CD4-positive, alpha-beta memory T cell (primary cell): Measurements from ENCODE around the gene ENPP1. TPM values are rescaled to one million over a fixed set of nuclear protein-coding genes. Genes with fewer than 3 reads are reported as not detected.

Experiments used
- CTCF ChIA-PET: fragments of 350-600 bp; sonication (Branson Sonifier 250); formaldehyde crosslinking; loops from one replicate; lab custom pipeline; 2021; ENCODE audit warnings: inconsistent platforms; ENCODE audit not compliant: partially characterized antibody; lab: Charles Lee
- POLR2A ChIA-PET: fragments of 350-600 bp; sonication (Branson Sonifier 250); formaldehyde crosslinking; loops from one replicate; lab custom pipeline; 2021; ENCODE audit not compliant: partially characterized antibody; lab: Charles Lee
- DNase-seq, 5 donors: peaks; one replicate each; pipeline versions ENCODE4 v3.0.0 to v3.0.0-alpha.2; 2020 to 2022; ENCODE audit warnings: mixed read lengths in 1 of 5
- H3K27ac ChIP-seq: one replicate; pipeline ENCODE4 v1.7.0; 2013; ENCODE audit warnings: low read depth, low read length
- H3K27me3 ChIP-seq: 2 replicates; pipeline ENCODE4 v1.7.0; 2013; ENCODE audit warnings: mild to moderate bottlenecking, low read length, moderate library complexity; ENCODE audit not compliant: insufficient read depth
- H3K36me3 ChIP-seq: 2 replicates; pipeline ENCODE4 v1.7.0; 2013; ENCODE audit warnings: mild to moderate bottlenecking, low read length, moderate library complexity; ENCODE audit not compliant: insufficient read depth
- H3K4me1 ChIP-seq: 2 replicates; pipeline ENCODE4 v1.7.0; 2013; ENCODE audit warnings: mild to moderate bottlenecking, low read length, moderate library complexity; ENCODE audit not compliant: insufficient read depth
- H3K4me3 ChIP-seq, 2 donors: one replicate each; pipeline ENCODE4 v1.7.0; 2013; ENCODE audit warnings: low read length in 2 of 2, mild to moderate bottlenecking in 1 of 2
- H3K9me3 ChIP-seq, 2 donors: one replicate each; pipeline ENCODE4 v1.7.0; 2013; ENCODE audit warnings: low read length in 2 of 2, control low read depth in 1 of 2; ENCODE audit not compliant: control insufficient read depth in 1 of 2
- H3K27ac Mint-ChIP-seq, 7 donors: one replicate each; pipeline ENCODE4 v1.8.0; 2020 to 2021; ENCODE audit warnings: mixed read lengths in 7 of 7, mild to moderate bottlenecking in 6 of 7, inconsistent platforms in 3 of 7, moderate library complexity in 3 of 7
- H3K27me3 Mint-ChIP-seq, 2 donors: one replicate each; pipeline ENCODE4 v1.8.0; 2020 to 2021; ENCODE audit warnings: mixed read lengths in 2 of 2
- H3K36me3 Mint-ChIP-seq, 2 donors: one replicate each; pipeline ENCODE4 v1.8.0; 2020 to 2021; ENCODE audit warnings: mixed read lengths in 2 of 2, inconsistent platforms in 1 of 2, mild to moderate bottlenecking in 1 of 2
- H3K4me1 Mint-ChIP-seq, 4 donors: one replicate each; pipeline ENCODE4 v1.8.0; 2020 to 2021; ENCODE audit warnings: mixed read lengths in 4 of 4, mild to moderate bottlenecking in 1 of 4
- H3K4me3 Mint-ChIP-seq, 8 donors: one replicate each; pipeline ENCODE4 v1.8.0; 2020 to 2021; ENCODE audit warnings: mixed read lengths in 8 of 8, mild to moderate bottlenecking in 7 of 8, moderate library complexity in 6 of 8, inconsistent platforms in 3 of 8
- H3K9me3 Mint-ChIP-seq, 8 donors: one replicate each; pipeline ENCODE4 v1.8.0; 2020 to 2021; ENCODE audit warnings: mixed read lengths in 8 of 8, mild to moderate bottlenecking in 5 of 8, inconsistent platforms in 3 of 8, moderate library complexity in 1 of 8
- intact Hi-C: fragments of 100-400 bp; cut with micrococcal nuclease; formaldehyde crosslinking; loops from one replicate; pipeline ENCODE4 v1.15.1; 2023
- polyA plus RNA-seq, 2 donors: library from polyadenylated mRNA; unstranded; fragments of 300-500 nt; fragmentation: Illumina TruSeq; gene quantifications; one replicate each; pipeline ENCODE4 v1.2.3, GENCODE V29; 2021
- total RNA-seq, 2 experiments: library from RNA; stranded (reverse); gene quantifications; one replicate each; pipeline ENCODE4 v1.2.3, GENCODE V29; 2021

Gene ENPP1
- total and polyA plus RNA-seq, 4 experiments from 2014 or later: 0.03 to 0.52 (median 0.11) TPM; not detected in 1

DNA sequence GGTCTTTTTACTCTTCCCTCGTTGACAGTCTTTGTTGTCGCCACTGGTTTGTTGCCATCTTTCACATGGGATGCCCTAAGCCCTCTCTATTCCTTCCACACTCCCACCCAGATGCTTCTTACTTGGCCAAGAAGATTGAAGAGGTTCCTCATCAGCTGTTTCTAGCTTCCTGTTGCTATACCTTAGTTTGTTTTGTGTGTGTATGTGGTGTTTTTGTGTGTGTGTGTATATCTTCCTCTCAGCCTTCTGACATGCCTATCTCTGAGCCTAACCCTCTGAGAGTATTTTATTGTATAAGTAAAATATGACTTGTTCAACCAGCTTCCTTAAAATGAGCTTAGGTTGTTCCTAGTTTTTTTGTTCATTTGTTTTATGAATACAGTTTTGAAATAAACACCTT is 35.9 kb downstream of the ENPP1 start:
- no peaks in the 10 kb centered on the region for H3K9me3 ChIP-seq
- H3K36me3 ChIP-seq: no peaks in the 10 kb centered on the region
- Mint-ChIP-seq H3K36me3 (no peaks in the 10 kb centered on the region), H3K27me3 (peaks cover 14 to 21% of the 10 kb centered on the region in 2 donors), H3K4me1 (no peaks in the 10 kb centered on the region), H3K4me3 (no peak overlapping the region), H3K27ac (no peak overlapping the region), H3K9me3 (no peaks in the 10 kb centered on the region)
- no peak overlapping the region for H3K27ac ChIP-seq
- CTCF ChIA-PET: no interaction called here
- H3K4me1 ChIP-seq: no peaks in the 10 kb centered on the region
- no peak overlapping the region for H3K4me3 ChIP-seq
- H3K27me3 ChIP-seq: no peaks in the 10 kb centered on the region
- POLR2A ChIA-PET: interaction anchor here (0.7 kb wide), 1 partner anchor 104 kb away, joined by 3 read pairs; no protein-coding TSS in a partner anchor
- intact Hi-C loops: no loop called here
- no peak for DNase-seq

- H3K4me3 Mint-ChIP-seq: peak overlapping the region in 1 of 8 donors; percentile 4
- H3K27me3 Mint-ChIP-seq: peaks cover 14 to 21% of the 10 kb centered on the region in 2 donors
- H3K36me3 Mint-ChIP-seq: no peaks in the 10 kb centered on the region
- intact Hi-C loops: no loop called here
- Histone ChIP-seq H3K36me3 (no peaks in the 10 kb centered on the region), H3K4me3 (no peak overlapping the region), H3K9me3 (no peaks in the 10 kb centered on the region), H3K27ac (no peak overlapping the region), H3K27me3 (no peaks in the 10 kb centered on the region), H3K4me1 (no peaks in the 10 kb centered on the region)
- ChIA-PET CTCF (interaction anchor here (0.7 kb wide), 1 partner anchor 174 kb away, joined by 3 read pairs; no protein-coding TSS in a partner anchor), POLR2A (interaction anchor here (0.7 kb wide), 1 partner anchor 105 kb away, joined by 3 read pairs; no protein-coding TSS in a partner anchor)
- no peak for DNase-seq
- no peaks in the 10 kb centered on the region for H3K9me3 Mint-ChIP-seq
- H3K4me1 Mint-ChIP-seq: no peaks in the 10 kb centered on the region
- no peak overlapping the region for H3K27ac Mint-ChIP-seq
Observed at GRCh38 chr6:131844243-131844841, 36.5 kb downstream of the ENPP1 start.

DNA sequence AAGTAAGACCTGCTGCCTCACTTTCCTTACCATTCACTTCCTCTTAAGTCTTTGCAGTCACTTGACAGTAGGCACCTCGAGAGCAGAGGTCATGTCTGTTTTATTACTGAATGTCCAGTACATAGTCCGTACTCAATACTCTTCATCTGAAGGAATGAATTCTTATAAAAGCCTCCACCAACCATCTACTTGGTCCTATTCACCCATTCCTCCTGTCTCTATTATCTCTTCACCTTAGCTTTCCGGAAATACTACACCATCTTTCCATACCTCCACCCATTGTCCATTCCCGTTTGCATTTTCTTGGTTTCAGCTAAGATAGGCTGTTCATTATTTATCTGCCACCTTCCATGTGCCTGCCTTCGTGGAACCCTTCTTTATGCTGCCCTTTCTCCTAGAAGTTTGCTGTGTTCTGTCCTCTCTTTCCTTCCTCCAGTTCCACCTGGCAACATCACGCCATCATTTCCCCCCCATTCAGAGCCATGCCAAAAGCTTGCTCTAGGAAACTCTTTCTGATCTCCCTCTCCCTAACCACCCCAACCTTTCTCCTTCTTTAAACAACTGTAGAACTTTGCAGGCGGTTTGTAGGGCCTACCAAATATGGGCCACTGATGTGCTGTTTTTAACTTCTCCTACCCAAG is 38.3 kb downstream of the ENPP1 start:
- POLR2A ChIA-PET: no interaction called here
- no peaks in the 10 kb centered on the region for H3K9me3 Mint-ChIP-seq
- no peak overlapping the region for H3K4me3 ChIP-seq
- no peaks in the 10 kb centered on the region for H3K9me3 ChIP-seq
- H3K27ac ChIP-seq: no peak overlapping the region
- H3K27ac Mint-ChIP-seq: no peak overlapping the region
- no peak overlapping the region for H3K4me3 Mint-ChIP-seq
- no peaks in the 10 kb centered on the region for H3K4me1 ChIP-seq
- H3K27me3 ChIP-seq: no peaks in the 10 kb centered on the region
- no peaks in the 10 kb centered on the region for H3K36me3 Mint-ChIP-seq
- H3K27me3 Mint-ChIP-seq: peaks cover 14 to 23% of the 10 kb centered on the region in 2 donors
- CTCF ChIA-PET: no interaction called here
- no peak for DNase-seq
- H3K36me3 ChIP-seq: no peaks in the 10 kb centered on the region
- intact Hi-C loops: no loop called here
- H3K4me1 Mint-ChIP-seq: no peaks in the 10 kb centered on the region

- no peak overlapping the region for H3K27ac ChIP-seq
- H3K4me3 Mint-ChIP-seq: no peak overlapping the region
- intact Hi-C loops: no loop called here
- H3K9me3 ChIP-seq: no peaks in the 10 kb centered on the region
- H3K36me3 Mint-ChIP-seq: no peaks in the 10 kb centered on the region
- POLR2A ChIA-PET: no interaction called here
- H3K4me1 ChIP-seq: no peaks in the 10 kb centered on the region
- no peak overlapping the region for H3K27ac Mint-ChIP-seq
- no peak overlapping the region for H3K4me3 ChIP-seq
- DNase-seq: no peak
- CTCF ChIA-PET: no interaction called here
- no peaks in the 10 kb centered on the region for H3K36me3 ChIP-seq
- H3K27me3 Mint-ChIP-seq: peaks cover 12 to 23% of the 10 kb centered on the region in 2 donors
- H3K27me3 ChIP-seq: no peaks in the 10 kb centered on the region
- peaks cover 0 to 2% (median 0%) of the 10 kb centered on the region in 8 donors for H3K9me3 Mint-ChIP-seq
- H3K4me1 Mint-ChIP-seq: no peaks in the 10 kb centered on the region
Observed at GRCh38 chr6:131846905-131847304, 39.1 kb downstream of the ENPP1 start.

- Histone ChIP-seq H3K27me3 (no peaks in the 10 kb centered on the region), H3K4me1 (no peaks in the 10 kb centered on the region), H3K27ac (no peak overlapping the region), H3K36me3 (no peaks in the 10 kb centered on the region), H3K9me3 (no peaks in the 10 kb centered on the region), H3K4me3 (no peak overlapping the region)
- no peak overlapping the region for H3K4me3 Mint-ChIP-seq
- ChIA-PET POLR2A (no interaction called here), CTCF (no interaction called here)
- peaks cover 0 to 2% (median 0%) of the 10 kb centered on the region in 8 donors for H3K9me3 Mint-ChIP-seq
- no peak overlapping the region for H3K27ac Mint-ChIP-seq
- no peak for DNase-seq
- H3K4me1 Mint-ChIP-seq: no peaks in the 10 kb centered on the region
- intact Hi-C loops: no loop called here
- H3K36me3 Mint-ChIP-seq: no peaks in the 10 kb centered on the region
- peaks cover 7 to 11% of the 10 kb centered on the region in 2 donors for H3K27me3 Mint-ChIP-seq
Observed at GRCh38 chr6:131849799-131850198, 42.0 kb downstream of the ENPP1 start.

DNA sequence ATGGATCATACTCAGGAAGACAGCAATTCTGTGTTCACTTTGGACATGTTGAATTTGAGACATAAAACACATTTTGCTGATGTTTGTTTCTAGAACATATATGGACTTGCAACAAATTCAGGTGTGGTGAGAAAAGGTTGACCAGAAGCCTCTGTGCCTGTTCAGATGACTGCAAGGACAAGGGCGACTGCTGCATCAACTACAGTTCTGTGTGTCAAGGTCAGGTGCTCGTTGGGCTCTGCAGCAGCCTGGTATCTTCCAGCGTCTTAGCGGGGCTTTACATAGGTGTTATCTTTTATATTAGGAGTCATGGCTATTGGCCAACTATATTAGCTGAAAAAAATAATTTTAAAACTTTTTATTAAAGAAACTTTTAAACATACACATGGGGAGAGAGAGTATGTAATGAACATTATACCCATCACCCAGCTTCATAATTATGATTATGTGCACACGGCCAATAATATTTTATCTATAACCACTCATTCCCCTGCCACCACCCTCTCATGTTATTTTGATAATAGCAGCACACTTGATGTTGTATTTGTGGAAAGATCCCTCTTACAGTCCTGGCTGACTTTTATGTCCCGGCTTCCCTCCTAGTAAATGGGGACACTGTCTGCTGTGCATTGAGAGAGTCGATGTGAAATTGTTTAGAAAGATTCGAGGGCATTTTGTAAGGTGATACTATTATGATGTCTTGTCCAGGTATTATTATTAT is 43.4 kb downstream of the ENPP1 start:
- Histone ChIP-seq H3K9me3 (no peaks in the 10 kb centered on the region), H3K4me3 (no peak overlapping the region), H3K27me3 (no peaks in the 10 kb centered on the region), H3K27ac (no peak overlapping the region), H3K36me3 (no peaks in the 10 kb centered on the region), H3K4me1 (no peaks in the 10 kb centered on the region)
- no peak for DNase-seq
- Mint-ChIP-seq H3K9me3 (peaks cover 0 to 2% (median 0%) of the 10 kb centered on the region in 8 donors), H3K4me1 (no peaks in the 10 kb centered on the region), H3K27ac (no peak overlapping the region), H3K36me3 (no peaks in the 10 kb centered on the region), H3K4me3 (no peak overlapping the region), H3K27me3 (peaks cover 3 to 5% of the 10 kb centered on the region in 2 donors)
- CTCF ChIA-PET: no interaction called here
- POLR2A ChIA-PET: no interaction called here
- intact Hi-C loops: no loop called here

GRCh38 chr6:131852200-131852599 is 44.4 kb downstream of the ENPP1 start:
- Histone ChIP-seq H3K4me3 (no peak overlapping the region), H3K9me3 (no peaks in the 10 kb centered on the region), H3K27ac (no peak overlapping the region), H3K36me3 (no peaks in the 10 kb centered on the region), H3K27me3 (no peaks in the 10 kb centered on the region), H3K4me1 (no peaks in the 10 kb centered on the region)
- H3K9me3 Mint-ChIP-seq: peaks cover 0 to 2% (median 0%) of the 10 kb centered on the region in 8 donors
- no peak overlapping the region for H3K27ac Mint-ChIP-seq
- peaks cover 0 to 3% of the 10 kb centered on the region in 2 donors for H3K27me3 Mint-ChIP-seq
- H3K36me3 Mint-ChIP-seq: no peaks in the 10 kb centered on the region
- intact Hi-C loops: no loop called here
- H3K4me3 Mint-ChIP-seq: no peak overlapping the region
- no peak for DNase-seq
- ChIA-PET CTCF (no interaction called here), POLR2A (no interaction called here)
- H3K4me1 Mint-ChIP-seq: no peaks in the 10 kb centered on the region
